Fibroblast of lung (primary cell): Measurements from ENCODE around the gene DOHH. TPM values are rescaled to one million over a fixed set of nuclear protein-coding genes. Genes with fewer than 3 reads are reported as not detected.

Experiments
- DNase-seq, 2 donors: peaks; one replicate each; pipeline versions ENCODE4 v3.0.0 to v3.0.0-alpha.2; 2010; ENCODE audit warnings: low read depth in 2 of 2
- H2AFZ ChIP-seq: 2 replicates; pipeline ENCODE4 v1.5.1; 2012; ENCODE audit warnings: low read length, control low read depth, inconsistent platforms
- H3K27ac ChIP-seq: 2 replicates; pipeline ENCODE4 v1.5.1; 2011; ENCODE audit warnings: low read length, control low read depth; ENCODE audit not compliant: insufficient read depth
- H3K27me3 ChIP-seq: 2 replicates; pipeline ENCODE4 v1.5.1; 2011; ENCODE audit warnings: mild to moderate bottlenecking, low read length; ENCODE audit not compliant: control insufficient read depth, insufficient read depth
- H3K36me3 ChIP-seq: 2 replicates; pipeline ENCODE4 v1.5.1; 2011; ENCODE audit warnings: low read length; ENCODE audit not compliant: control insufficient read depth, insufficient read depth
- H3K4me1 ChIP-seq: 2 replicates; pipeline ENCODE4 v1.5.1; 2011; ENCODE audit warnings: low read length; ENCODE audit not compliant: control insufficient read depth, insufficient read depth; ENCODE audit errors: extremely low read depth
- H3K4me2 ChIP-seq: 2 replicates; pipeline ENCODE4 v1.5.1; 2011; ENCODE audit warnings: low read length, control low read depth; ENCODE audit not compliant: insufficient read depth; ENCODE audit errors: extremely low read depth
- H3K4me3 ChIP-seq, 4 experiments: fragments of 200-600 bp in 1 of 4; sonication (generic) in 1 of 4; replicated peaks in 1 of 4; 2 replicates each; pipeline ENCODE4 v1.5.1; 2011 to 2016; ENCODE audit warnings: low read length in 4 of 4, low read depth in 3 of 4, mild to moderate bottlenecking in 3 of 4, control low read depth in 2 of 4, inconsistent platforms in 1 of 4, mixed read lengths in 1 of 4; ENCODE audit not compliant: insufficient read depth in 1 of 4; ENCODE audit errors: control extremely low read depth in 1 of 4
- H3K79me2 ChIP-seq: 2 replicates; pipeline ENCODE4 v1.5.1; 2012; ENCODE audit warnings: mild to moderate bottlenecking, low read length, inconsistent platforms; ENCODE audit not compliant: control insufficient read depth, insufficient read depth
- H3K9ac ChIP-seq: 2 replicates; pipeline ENCODE4 v1.5.1; 2011; ENCODE audit warnings: mild to moderate bottlenecking, low read length, control low read depth; ENCODE audit not compliant: insufficient read depth
- H3K9me3 ChIP-seq: 2 replicates; pipeline ENCODE4 v1.5.1; 2012; ENCODE audit warnings: low read depth, low read length; ENCODE audit not compliant: control insufficient read depth, insufficient read depth
- H4K20me1 ChIP-seq: 2 replicates; pipeline ENCODE4 v1.5.1; 2011; ENCODE audit warnings: low read length; ENCODE audit not compliant: control insufficient read depth, insufficient read depth; ENCODE audit errors: extremely low read depth
- EZH2 ChIP-seq: IDR thresholded peaks from 2 replicates; pipeline ENCODE4 v1.5.1; 2012; ENCODE audit warnings: low read length, control low read depth, mild to moderate bottlenecking; ENCODE audit errors: missing control alignments
- polyA plus RNA-seq, 2 donors: library from polyadenylated mRNA; depleted of rRNA in 1 of 2; stranded (reverse) in 1 of 2; unstranded in 1 of 2; fragments of >200 nt; gene quantifications; 2 replicates each; pipeline ENCODE4 v1.2.1, GENCODE V29; 2011 to 2012; ENCODE audit warnings: missing spikeins in 1 of 2
- total RNA-seq: library from RNA; depleted of rRNA; stranded (reverse); fragments of >200 nt; gene quantifications from 2 replicates; pipeline ENCODE4 v1.2.1, GENCODE V29; 2014
- TF ChIP-seq, protein P1 (sequence below), 2 donors: IDR thresholded peaks in 1 of 2; conservative IDR thresholded peaks in 1 of 2; 1 replicate in 1 of 2; 2 replicates in 1 of 2; pipeline ENCODE4 v1.5.1; 2011 to 2012; ENCODE audit warnings: low read length in 2 of 2, control low read depth in 1 of 2, inconsistent platforms in 1 of 2, low read depth in 1 of 2, mild to moderate bottlenecking in 1 of 2

The DOHH gene
- total and polyA plus RNA-seq, 2 donors (not counting 1 experiment from before 2014, with no cell fraction given) = 4.1 to 10.1 TPM

DNA sequence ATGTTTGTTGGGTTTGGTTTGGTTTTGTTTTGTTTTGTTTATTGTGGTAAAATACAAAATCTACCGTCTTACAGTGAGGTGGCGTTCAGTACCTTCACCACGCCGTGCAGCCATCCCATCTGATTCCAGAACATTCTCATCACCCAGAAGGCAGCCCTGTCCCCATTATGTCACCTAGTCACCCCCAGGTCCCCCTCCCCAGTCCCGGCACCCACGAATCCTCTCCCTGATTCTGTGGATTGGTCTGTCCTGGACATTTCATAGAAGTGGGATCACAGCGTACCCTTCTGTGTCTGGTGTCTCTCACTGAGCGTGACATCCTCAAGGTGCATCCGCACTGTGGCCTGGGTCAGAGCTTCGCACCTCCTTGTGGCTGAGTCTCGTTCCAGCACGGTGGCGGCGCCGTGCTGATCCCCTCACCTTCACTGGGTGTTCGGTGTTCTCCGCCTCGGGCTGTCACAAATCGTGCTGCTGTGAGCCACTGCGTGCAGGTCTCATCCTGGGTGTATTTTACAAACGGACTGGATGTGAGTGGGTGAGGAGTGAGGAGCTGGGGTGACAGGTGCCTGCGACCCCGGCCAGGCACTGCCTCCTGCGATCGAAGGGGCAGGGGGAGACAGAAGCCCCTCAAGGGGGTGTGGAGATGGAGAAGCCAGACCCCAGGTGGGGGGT is 37.9 kb upstream of the DOHH start:
- no peak overlapping the region for H3K9ac ChIP-seq
- peaks cover 25% of the 10 kb centered on the region for H3K36me3 ChIP-seq
- no peaks in the 10 kb centered on the region for H3K27me3 ChIP-seq
- H4K20me1 ChIP-seq = no peaks in the 10 kb centered on the region
- no peak overlapping the region for H2AFZ ChIP-seq
- TF ChIP-seq, protein P1, sequence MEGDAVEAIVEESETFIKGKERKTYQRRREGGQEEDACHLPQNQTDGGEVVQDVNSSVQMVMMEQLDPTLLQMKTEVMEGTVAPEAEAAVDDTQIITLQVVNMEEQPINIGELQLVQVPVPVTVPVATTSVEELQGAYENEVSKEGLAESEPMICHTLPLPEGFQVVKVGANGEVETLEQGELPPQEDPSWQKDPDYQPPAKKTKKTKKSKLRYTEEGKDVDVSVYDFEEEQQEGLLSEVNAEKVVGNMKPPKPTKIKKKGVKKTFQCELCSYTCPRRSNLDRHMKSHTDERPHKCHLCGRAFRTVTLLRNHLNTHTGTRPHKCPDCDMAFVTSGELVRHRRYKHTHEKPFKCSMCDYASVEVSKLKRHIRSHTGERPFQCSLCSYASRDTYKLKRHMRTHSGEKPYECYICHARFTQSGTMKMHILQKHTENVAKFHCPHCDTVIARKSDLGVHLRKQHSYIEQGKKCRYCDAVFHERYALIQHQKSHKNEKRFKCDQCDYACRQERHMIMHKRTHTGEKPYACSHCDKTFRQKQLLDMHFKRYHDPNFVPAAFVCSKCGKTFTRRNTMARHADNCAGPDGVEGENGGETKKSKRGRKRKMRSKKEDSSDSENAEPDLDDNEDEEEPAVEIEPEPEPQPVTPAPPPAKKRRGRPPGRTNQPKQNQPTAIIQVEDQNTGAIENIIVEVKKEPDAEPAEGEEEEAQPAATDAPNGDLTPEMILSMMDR (conservative IDR thresholded peaks at IDR 0.05 in 1 of 2, IDR thresholded peaks at IDR 0.05 in 1 of 2; ENCODE audit: low read depth in 1 of 2, low read length in 2 of 2) = no peak
- no peak for TF ChIP-seq EZH2
- no peak overlapping the region for H3K4me2 ChIP-seq
- no peaks in the 10 kb centered on the region for H3K9me3 ChIP-seq
- DNase-seq = no peak
- H3K4me3 ChIP-seq = no peak overlapping the region
- H3K27ac ChIP-seq = no peak overlapping the region
- no peaks in the 10 kb centered on the region for H3K79me2 ChIP-seq
- H3K4me1 ChIP-seq = peaks cover 5% of the 10 kb centered on the region

DNA sequence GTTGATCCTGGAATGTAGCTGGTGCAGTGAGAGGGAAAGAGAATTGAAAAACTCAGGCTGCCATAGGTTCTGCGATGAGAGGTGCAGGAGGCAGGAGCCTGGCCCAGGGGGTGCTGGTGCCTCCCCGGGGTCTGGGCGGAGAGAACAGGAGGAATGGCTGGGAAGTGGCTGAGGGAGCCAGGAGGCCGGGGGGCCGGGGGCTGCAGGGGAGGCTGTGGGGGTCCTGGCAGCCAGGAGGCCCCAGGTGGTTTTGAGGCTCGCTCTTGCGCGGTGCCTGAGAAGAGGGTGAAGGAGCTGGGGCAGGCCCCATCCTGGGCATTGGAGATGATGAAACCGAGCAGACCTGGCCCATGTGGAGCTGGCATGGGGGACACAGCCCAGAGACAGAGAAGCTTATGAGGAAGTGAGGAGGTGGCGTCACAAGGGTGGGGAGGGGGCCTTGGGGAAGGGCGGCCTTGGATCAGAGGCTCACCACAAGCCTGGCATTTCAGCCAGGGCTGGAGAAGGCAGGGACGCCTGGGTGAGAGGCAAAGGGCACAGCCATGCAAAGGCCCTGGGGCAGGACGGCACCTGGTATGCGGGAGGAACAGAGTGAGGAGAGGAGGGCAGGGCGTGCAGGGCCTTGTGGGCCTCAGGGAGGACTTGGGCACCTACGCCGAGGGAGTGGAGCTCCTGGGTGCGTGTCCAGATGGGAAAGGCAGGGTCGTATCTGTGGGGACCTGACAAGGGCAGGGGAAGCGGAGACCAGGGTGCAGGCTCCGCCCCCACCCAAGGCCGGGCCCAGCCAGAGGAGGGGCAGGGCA is 37.2 kb upstream of the DOHH start:
- H3K4me2 ChIP-seq = no peak overlapping the region
- no peaks in the 10 kb centered on the region for H3K79me2 ChIP-seq
- H3K27ac ChIP-seq = no peak overlapping the region
- H4K20me1 ChIP-seq = no peaks in the 10 kb centered on the region
- H3K4me1 ChIP-seq = peaks cover 5% of the 10 kb centered on the region
- TF ChIP-seq EZH2 = no peak
- TF ChIP-seq, protein P1 (conservative IDR thresholded peaks at IDR 0.05 in 1 of 2, IDR thresholded peaks at IDR 0.05 in 1 of 2; ENCODE audit: low read depth in 1 of 2, low read length in 2 of 2) = no peak
- no peaks in the 10 kb centered on the region for H3K9me3 ChIP-seq
- peaks cover 26% of the 10 kb centered on the region for H3K36me3 ChIP-seq
- H3K9ac ChIP-seq = no peak overlapping the region
- H3K4me3 ChIP-seq = no peak overlapping the region
- DNase-seq = no peak
- no peak overlapping the region for H2AFZ ChIP-seq
- no peaks in the 10 kb centered on the region for H3K27me3 ChIP-seq

DNA sequence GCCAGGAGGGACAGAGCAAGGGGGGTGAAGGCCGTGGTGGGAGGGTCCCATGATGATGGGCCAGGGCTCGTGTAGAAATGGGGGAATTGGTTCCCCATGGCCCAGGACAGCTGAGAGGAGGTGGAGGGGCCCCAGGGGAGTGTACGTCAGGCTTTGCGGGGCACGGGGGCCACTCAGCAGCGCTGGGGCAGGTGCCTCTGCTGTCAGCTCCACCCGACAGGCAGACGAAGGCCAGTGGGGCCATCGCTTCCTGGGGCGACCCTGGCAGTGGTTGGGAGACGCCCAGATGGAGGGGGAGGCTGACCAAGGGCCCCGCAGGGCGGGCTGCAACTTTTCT is 36.6 kb upstream of the DOHH start:
- H3K4me1 ChIP-seq = peaks cover 5% of the 10 kb centered on the region

More for the DNA sequence above, 36.6 kb upstream of the DOHH start:
- H4K20me1 ChIP-seq = no peaks in the 10 kb centered on the region
- H3K36me3 ChIP-seq = peaks cover 29% of the 10 kb centered on the region
- TF ChIP-seq EZH2 = no peak
- TF ChIP-seq, protein P1 (conservative IDR thresholded peaks at IDR 0.05 in 1 of 2, IDR thresholded peaks at IDR 0.05 in 1 of 2; ENCODE audit: low read depth in 1 of 2, low read length in 2 of 2) = no peak
- no peak for DNase-seq
- no peak overlapping the region for H3K27ac ChIP-seq
- no peaks in the 10 kb centered on the region for H3K9me3 ChIP-seq
- no peak overlapping the region for H2AFZ ChIP-seq
- H3K9ac ChIP-seq = no peak overlapping the region
- no peak overlapping the region for H3K4me2 ChIP-seq
- H3K79me2 ChIP-seq = no peaks in the 10 kb centered on the region
- H3K27me3 ChIP-seq = no peaks in the 10 kb centered on the region
- H3K4me3 ChIP-seq = no peak overlapping the region
